ENCODE measurements around the gene B4GALNT1. TPM values are rescaled to one million over a fixed set of nuclear protein-coding genes. Genes with fewer than 3 reads are reported as not detected.

The B4GALNT1 gene
- total and polyA plus RNA-seq, 10 of the 15 experiments (the other 5 are each of a cell fraction or from before 2014, with no cell fraction given) = 0.01 to 0.38 (median 0.14) TPM; not detected in 3

- H4K20me1 ChIP-seq (ENCODE audit: control insufficient read depth, insufficient read depth) = no peaks in the 10 kb centered on the region
- no peaks in the 10 kb centered on the region for H3K79me2 ChIP-seq (ENCODE audit: control insufficient read depth, insufficient read depth, low read length)
- H2AFZ ChIP-seq (ENCODE audit: control insufficient read depth, low read depth, low read length) = no peak overlapping the region
- ChIA-PET CTCF (interaction anchor here (0.8 to 5.1 kb wide), 9 partner anchors 20 to 161 kb away, joined by 3 to 49 read pairs (median 5); partner anchors contain the start of genes B4GALNT1 and GLI1), POLR2A (interaction anchor here (0.6 to 2.9 kb wide), 5 partner anchors 8 to 132 kb away, joined by 3 to 13 read pairs (median 5); partner anchors contain the start of gene DTX3), RAD21 (ENCODE audit: unreplicated experiment) (interaction anchor here (0.6 to 2.3 kb wide), 3 partner anchors 29 to 160 kb away, joined by 3 to 16 read pairs (median 3); no protein-coding TSS in a partner anchor), SMC1A (ENCODE audit: uncharacterized antibody, unreplicated experiment) (interaction anchor here (1.0 kb wide), 1 partner anchor 10 kb away, joined by 3 read pairs; no protein-coding TSS in a partner anchor)
- in situ Hi-C loops (cut with MboI) (no loop called here), intact Hi-C loops (cut with micrococcal nuclease; ENCODE audit: unreplicated experiment) (no loop called here)
- no peak for TF ChIP-seq BMI1 (IDR thresholded peaks at IDR 0.05; ENCODE audit: borderline replicate concordance)
- no peak for TF ChIP-seq RAD51 (IDR thresholded peaks at IDR 0.05)
- no peak for TF ChIP-seq REST (IDR thresholded peaks at IDR 0.05; ENCODE audit: low read depth, low read length)
- TF ChIP-seq SREBF2 (IDR thresholded peaks at IDR 0.05; ENCODE audit: low read length) = no peak
- no peak for TF ChIP-seq PAX5 (IDR thresholded peaks at IDR 0.05; ENCODE audit: borderline replicate concordance, low read depth, low read length)
- TF ChIP-seq RB1 (IDR thresholded peaks at IDR 0.05; ENCODE audit: borderline replicate concordance) = no peak
- no peak for TF ChIP-seq CEBPB (IDR thresholded peaks at IDR 0.05; ENCODE audit: borderline replicate concordance in 1 of 2, low read depth in 2 of 2, low read length in 2 of 2)
- no peak for TF ChIP-seq NR2F1 (conservative IDR thresholded peaks at IDR 0.05)
- TF ChIP-seq ZNF622 (IDR thresholded peaks at IDR 0.05) = no peak
- H3K36me3 ChIP-seq (ENCODE audit: control insufficient read depth in 2 of 2, insufficient read depth in 2 of 2, low read length in 1 of 2) = no peaks in the 10 kb centered on the region; a peak in 1 of 4 replicates
- H3K9ac ChIP-seq (ENCODE audit: control insufficient read depth, insufficient read depth, low read length) = no peak overlapping the region
- no peaks in the 10 kb centered on the region for H3K9me3 ChIP-seq (replicated peaks; ENCODE audit: control insufficient read depth, insufficient read depth, low read length)
- FAIRE-seq (no peak), ATAC-seq (no peak), DNase-seq (ENCODE audit: low read depth, low spot score) (no peak)
- no peak overlapping the region for H3K4me3 ChIP-seq
- no peak overlapping the region for H3K27ac ChIP-seq (ENCODE audit: control insufficient read depth, insufficient read depth)
- 72% methylated on average over 10 of the region's 10 CpGs for WGBS (ENCODE audit: insufficient coverage, insufficient replicate concordance, low lambda C conversion rate, missing lambda C conversion rate)
- no TSS peak for BruUV-seq (replicated peaks)
- H3K4me1 ChIP-seq (ENCODE audit: control insufficient read depth, insufficient read depth, low read length) = peaks cover 10% of the 10 kb centered on the region
- no peak overlapping the region for H3K4me2 ChIP-seq (ENCODE audit: control insufficient read depth, insufficient read depth)
- H3K27me3 ChIP-seq (replicated peaks in 1 of 2; ENCODE audit: control insufficient read depth in 2 of 2, insufficient read depth in 2 of 2, low read length in 1 of 2) = no peaks in the 10 kb centered on the region; a peak in 1 of 4 replicates
Measured at GRCh38 chr12:57612711-57613426, 20.1 kb downstream of the B4GALNT1 start.
